HPDE6-E6E7 (cell line): ENCODE data around the gene MRPS31.
"Not testable (repeated sequence)": the region's sequence is repeated elsewhere in the genome, so short reads cannot be mapped to it uniquely, and the experiment has no call there.

Experiments
- DNase-seq: peaks from one replicate; pipeline ENCODE4 v3.0.0; 2011; ENCODE audit warnings: missing footprints; ENCODE audit errors: extremely low spot score

MRPS31 gene

DNA sequence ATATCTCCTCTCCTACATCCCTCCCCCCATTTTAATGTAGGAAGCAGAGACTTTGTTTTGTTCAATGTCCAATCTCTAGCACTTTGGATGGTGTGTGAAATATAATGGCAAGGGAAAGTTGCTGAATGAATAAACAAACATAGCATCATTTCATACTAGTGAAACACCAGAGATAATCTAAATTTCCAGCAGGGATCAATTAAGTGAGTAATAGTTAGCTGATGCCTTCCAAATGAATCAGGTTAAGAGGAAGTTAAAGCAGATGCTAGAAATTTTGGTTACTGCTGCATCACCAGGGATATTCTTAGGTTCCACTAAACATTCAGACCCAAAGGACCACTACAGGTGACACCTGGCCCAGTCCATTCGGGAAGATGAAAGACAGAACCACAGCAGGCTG lies 8.1 kb downstream of the MRPS31 start:
- DNase-seq: no peak

GRCh38 chr13:40758811-40759210 lies 12.2 kb downstream of the MRPS31 start:
- DNase-seq: no peak

DNA sequence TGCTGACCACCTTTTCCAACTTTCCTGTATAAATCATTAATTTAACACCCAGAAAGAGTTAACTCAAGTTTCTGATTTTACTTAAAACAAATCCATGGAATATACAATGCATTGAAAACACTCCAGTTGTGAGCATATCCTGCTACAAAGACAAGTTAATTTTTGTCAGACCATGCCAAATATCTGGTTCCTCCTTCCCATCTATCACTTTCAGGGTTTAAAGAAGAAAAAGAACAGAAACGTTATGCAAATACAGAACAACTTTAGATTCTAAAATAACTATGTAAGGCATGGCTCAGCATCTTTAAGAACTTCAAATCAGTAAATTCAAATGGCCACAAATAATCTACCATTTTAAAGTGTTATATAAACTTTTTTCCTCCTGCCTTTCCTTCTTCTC lies 14.9 kb downstream of the MRPS31 start:
- DNase-seq: no peak

GRCh38 chr13:40755082-40755700 lies 15.8 kb downstream of the MRPS31 start:
- DNase-seq: no peak

DNA sequence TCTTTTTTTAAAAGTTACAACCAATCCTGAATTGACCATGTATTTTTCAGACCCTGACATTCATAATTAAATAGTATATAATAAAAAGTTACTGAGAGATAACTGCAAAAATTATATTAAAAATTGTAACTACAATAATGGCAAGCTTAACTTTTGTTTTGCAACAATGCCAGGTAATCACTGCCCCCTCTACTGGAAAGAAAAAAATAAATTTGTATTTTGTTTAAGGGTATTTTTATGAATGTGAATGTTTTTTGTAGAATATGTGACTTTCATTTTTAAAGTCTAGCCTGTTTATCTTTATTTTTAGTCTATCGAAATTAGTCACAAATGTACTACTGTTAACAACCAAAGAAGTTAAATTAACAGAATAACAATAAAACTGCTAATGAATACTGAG lies 21.7 kb downstream of the MRPS31 start:
- no peak for DNase-seq

- DNase-seq: not testable (repeated sequence)
These were observed 35.8 kb downstream of the MRPS31 start for GRCh38 chr13:40735232-40735548.

DNA sequence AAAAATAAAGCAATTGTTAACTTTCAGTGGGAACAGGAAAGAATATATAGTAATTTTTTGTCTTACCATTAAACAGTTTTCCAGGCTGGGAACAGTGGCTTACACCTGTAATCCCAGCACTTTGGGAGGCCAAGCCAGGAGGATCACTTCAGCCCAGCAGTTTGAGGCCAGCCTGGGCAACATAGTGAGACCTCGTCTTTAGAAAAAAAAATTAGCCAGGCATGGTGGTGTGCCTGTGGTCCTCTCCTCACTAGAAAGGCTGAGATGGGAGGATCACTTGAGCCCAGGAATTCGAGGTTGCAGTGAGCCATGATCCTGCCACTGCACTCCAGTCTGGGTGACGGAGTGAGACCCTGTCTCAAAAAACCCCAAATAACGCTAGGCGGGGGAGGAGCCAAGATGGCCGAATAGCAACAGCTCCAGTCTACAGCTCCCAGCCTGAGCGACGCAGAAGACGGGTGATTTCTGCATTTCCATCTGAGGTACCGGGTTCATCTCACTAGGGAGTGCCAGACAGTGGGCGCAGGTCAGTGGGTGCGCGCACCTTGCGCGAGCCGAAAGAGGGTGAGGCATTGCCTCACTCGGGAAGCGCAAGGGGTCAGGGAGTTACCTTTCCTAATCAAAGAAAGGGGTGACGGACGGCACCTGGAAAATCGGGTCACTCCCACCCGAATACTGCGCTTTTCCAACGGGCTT lies 36.3 kb downstream of the MRPS31 start:
- not testable (repeated sequence) for DNase-seq

GRCh38 chr13:40732658-40733057 lies 38.3 kb downstream of the MRPS31 start:
- DNase-seq: no peak

DNA sequence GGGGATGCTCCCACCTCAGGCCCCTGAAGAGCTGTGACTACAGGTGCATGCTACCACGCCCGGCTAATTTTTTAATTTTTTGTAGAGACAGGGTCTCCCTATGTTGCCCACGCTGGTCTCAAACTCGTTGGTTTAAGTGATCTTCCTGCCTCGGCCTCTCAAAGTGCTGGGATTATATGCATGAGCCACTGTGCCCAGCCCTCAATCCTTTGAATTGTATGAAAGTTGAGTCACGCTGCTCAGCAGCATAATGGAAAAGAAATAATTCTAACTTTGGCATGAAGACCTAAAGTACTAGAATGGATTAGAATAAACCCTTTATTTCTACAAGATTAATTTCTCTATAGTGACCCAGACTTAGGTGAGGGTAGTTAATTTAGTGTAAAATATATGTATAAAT lies 42.4 kb downstream of the MRPS31 start:
- DNase-seq: no peak

- DNase-seq: not testable (repeated sequence)
These were observed 56.6 kb downstream of the MRPS31 start for GRCh38 chr13:40714433-40714832.

DNA sequence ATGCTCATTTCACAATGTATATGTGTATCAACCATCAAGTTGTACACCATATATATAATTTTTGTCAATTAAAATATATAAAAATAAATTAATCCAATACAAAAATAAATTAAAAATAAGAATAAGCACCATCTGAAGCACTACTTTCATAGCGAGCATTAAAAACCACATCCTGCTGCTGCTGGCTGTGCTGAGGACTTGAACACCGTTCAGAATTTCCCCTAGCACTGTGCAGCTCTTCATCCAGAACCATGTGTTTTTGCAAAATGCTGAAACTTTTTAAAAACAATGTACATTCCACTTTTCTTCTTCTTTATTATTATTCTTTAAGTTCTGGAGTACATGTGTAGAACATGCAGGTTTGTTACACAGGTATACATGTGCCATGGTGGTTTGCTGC lies 64.6 kb downstream of the MRPS31 start:
- no peak for DNase-seq

DNA sequence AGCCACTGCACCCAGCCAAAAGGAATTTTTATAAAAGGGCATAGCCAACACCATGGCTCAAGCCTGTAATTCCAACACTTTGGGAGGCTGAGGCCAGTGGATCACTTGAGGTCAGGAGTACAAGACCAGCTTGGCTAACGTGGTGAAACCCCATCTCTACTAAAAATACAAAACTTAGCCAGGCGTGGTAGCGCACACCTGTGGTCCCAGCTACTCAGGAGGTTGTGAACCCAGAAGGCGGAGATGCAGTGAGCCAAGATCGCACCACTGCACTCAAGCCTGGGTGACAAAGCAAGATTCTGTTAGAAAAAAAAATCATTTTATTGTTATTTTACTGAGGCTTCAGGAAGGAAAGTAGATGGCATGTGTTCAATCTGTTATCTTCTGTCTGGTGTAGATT lies 73.3 kb downstream of the MRPS31 start:
- DNase-seq: no peak

- no peak for DNase-seq
These were observed 76.6 kb downstream of the MRPS31 start for GRCh38 chr13:40694426-40694825.

GRCh38 chr13:40692946-40693345 lies 78.0 kb downstream of the MRPS31 start:
- no peak for DNase-seq

GRCh38 chr13:40688781-40689180 lies 82.2 kb downstream of the MRPS31 start:
- no peak for DNase-seq

DNA sequence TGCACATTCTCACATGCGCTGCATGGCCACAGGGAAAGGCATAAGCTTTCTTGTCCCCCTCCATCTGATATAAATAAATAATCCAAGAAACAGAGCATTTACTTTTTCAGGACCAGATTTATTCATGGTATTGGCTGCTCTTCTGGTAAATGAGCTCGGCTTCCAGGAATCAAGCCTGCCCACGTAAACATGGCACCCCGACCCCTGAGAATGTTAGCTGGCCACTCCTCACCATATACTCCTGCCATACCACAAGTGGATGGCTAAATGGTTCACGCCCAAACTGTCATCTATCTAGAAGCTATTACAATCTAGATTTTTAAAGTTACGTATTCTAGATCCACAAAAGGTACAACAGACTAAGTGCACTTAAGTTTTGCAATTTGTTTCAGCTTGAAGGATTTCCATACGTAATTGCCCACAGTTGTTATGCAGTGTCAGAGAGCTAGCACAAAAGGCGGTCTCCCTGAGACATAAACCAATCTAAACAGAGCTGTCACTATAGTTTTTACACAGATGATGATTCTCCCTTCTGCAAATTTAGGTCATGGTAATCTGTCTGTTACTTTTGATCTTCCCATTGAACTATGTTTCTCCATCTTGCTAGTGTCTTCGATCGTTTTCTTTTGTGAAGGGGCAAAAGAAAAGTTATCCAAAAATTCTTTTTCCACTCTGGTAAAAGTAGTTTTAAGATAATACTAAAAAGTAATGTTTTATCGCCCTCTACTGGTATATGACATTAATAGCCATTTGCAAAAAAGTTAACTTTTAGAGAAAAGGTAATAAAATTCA lies 88.3 kb downstream of the MRPS31 start:
- DNase-seq: no peak

DNA sequence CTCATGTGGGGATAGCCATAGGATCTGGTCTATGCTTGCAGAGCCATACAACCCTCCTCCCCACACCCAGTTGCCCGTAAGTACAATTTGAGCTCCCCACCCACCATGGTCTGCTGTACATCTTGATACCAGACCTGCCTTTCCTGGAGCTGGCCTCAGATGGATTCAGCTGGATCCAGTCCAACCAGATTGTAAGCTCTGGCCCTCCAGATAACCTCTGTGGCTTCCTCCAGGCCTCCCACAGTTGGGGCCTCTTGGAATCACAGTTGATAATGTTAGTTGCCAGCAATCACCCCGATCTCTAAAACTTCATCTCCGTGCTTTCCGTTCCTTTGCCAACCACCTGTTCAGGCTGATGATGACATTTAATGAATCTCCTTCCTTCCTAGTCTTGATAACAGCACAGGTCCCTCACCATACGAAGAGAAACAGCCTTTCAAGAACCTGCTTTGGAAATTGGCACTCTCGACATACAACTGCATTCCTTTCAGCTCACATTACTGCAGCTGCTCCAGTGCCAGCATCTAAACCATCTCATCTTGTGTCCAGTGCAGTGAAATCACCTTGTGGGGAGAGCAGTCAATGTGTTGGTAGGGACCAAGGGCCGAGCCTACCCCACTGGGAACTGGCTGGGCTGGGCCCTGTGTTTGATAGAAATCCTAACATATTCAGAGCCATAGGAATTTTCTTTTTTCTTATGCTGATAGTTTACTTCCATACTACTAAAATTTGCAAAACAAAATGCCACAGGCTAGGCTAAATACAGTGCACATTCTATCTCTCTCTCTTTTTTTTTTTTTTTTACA lies 89.4 kb downstream of the MRPS31 start:
- no peak for DNase-seq

GRCh38 chr13:40680659-40681323 lies 90.2 kb downstream of the MRPS31 start:
- DNase-seq: no peak

DNA sequence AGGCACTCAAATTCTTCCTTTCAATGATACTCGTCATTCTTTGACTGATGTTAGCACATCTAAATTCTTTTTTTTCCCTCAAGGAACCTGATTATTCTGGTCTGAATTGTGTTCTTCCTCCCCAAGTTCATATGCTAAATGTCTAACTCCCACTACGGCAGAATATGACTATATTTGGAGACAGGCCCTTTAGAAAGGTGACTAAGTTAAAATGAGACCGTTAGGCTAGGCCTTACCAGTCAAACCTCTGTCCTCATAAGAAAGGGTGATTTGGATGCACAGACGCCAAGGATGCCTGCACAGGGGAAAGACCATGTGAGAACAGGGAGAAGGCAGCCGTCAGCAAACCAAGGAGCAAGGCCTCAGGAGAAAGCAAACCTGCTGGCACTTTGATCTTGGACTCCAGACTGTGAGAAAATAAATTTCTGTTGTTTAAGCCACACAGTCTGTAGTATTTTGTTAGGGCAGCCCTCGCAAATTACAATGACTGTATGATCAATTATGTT lies 91.5 kb downstream of the MRPS31 start:
- DNase-seq: no peak
